HG03558 (cell line): Measurements from ENCODE around the gene BCAS1.
A peak's percentile ranks its signal among the peaks of the same experiment; 100 is the strongest.

Experiments
- ATAC-seq: cut with Tn5 transposase; IDR thresholded peaks from one replicate; pipeline ENCODE4 v1.9.1; 2021; ENCODE audit warnings: moderate number of reproducible peaks; ENCODE audit not compliant: unreplicated experiment; ENCODE audit errors: extremely low read depth

BCAS1 gene

GRCh38 chr20:53918020-53918311 is 152.4 kb downstream of the BCAS1 start:
- ATAC-seq, result no peak

- peak; percentile 45 for ATAC-seq
Measured at GRCh38 chr20:53917145-53918019, 153.0 kb downstream of the BCAS1 start.

GRCh38 chr20:53916173-53916512 is 154.3 kb downstream of the BCAS1 start:
- ATAC-seq, result no peak

- no peak for ATAC-seq
Measured at GRCh38 chr20:53915446-53916172, 154.8 kb downstream of the BCAS1 start.

- ATAC-seq, result no peak
Measured at GRCh38 chr20:53914781-53915445, 155.5 kb downstream of the BCAS1 start.

- no peak for ATAC-seq
Measured at GRCh38 chr20:53914091-53914780, 156.2 kb downstream of the BCAS1 start.

GRCh38 chr20:53911301-53911700 is 159.1 kb downstream of the BCAS1 start:
- no peak for ATAC-seq

GRCh38 chr20:53910351-53911002 is 159.9 kb downstream of the BCAS1 start:
- no peak for ATAC-seq

- ATAC-seq, result no peak
Measured at GRCh38 chr20:53907968-53908751, 162.2 kb downstream of the BCAS1 start.

GRCh38 chr20:53905820-53906191 is 164.6 kb downstream of the BCAS1 start:
- ATAC-seq, result no peak

GRCh38 chr20:53905019-53905819 is 165.2 kb downstream of the BCAS1 start:
- ATAC-seq, result no peak

GRCh38 chr20:53904261-53904660 is 166.1 kb downstream of the BCAS1 start:
- ATAC-seq, result no peak

- ATAC-seq, result no peak
Measured at GRCh38 chr20:53903652-53903987, 166.8 kb downstream of the BCAS1 start.

GRCh38 chr20:53902968-53903651 is 167.3 kb downstream of the BCAS1 start:
- no peak for ATAC-seq

GRCh38 chr20:53901497-53902096 is 168.8 kb downstream of the BCAS1 start:
- ATAC-seq, result no peak

- ATAC-seq, result no peak
Measured at GRCh38 chr20:53901064-53901463, 169.3 kb downstream of the BCAS1 start.

- ATAC-seq, result no peak
Measured at GRCh38 chr20:53900380-53900999, 169.9 kb downstream of the BCAS1 start.
